GM12891 (cell line): ENCODE results near the gene TNS3.
A peak's percentile ranks its signal among the peaks of the same experiment; 100 is the strongest.

Experiments used
- DNase-seq: peaks from one replicate; pipeline ENCODE4 v3.0.0; 2011; ENCODE audit warnings: low spot score; ENCODE audit not compliant: insufficient read length
- FAIRE-seq: peaks from 2 replicates; lab custom pipeline; 2011; peaks lifted over from hg19 to GRCh38; lab: Jason Lieb, UNC
- PAX5 ChIP-seq: IDR thresholded peaks from 2 replicates; pipeline ENCODE4 v1.6.1; 2011; ENCODE audit warnings: low read length, moderate library complexity, mild to moderate bottlenecking; ENCODE audit not compliant: insufficient read depth, severe bottlenecking
- POLR2A ChIP-seq: IDR thresholded peaks from 2 replicates; pipeline ENCODE4 v1.6.1; 2011; ENCODE audit warnings: low read depth, low read length, control low read depth
- POLR2AphosphoS5 ChIP-seq: IDR thresholded peaks from 2 replicates; pipeline ENCODE4 v1.6.1; 2011; ENCODE audit warnings: low read depth, low read length, control low read depth
- POU2F2 ChIP-seq: IDR thresholded peaks from 2 replicates; pipeline ENCODE4 v1.6.1; 2011; ENCODE audit warnings: low read depth, mild to moderate bottlenecking, control low read depth, low read length, moderate library complexity
- SPI1 ChIP-seq: IDR thresholded peaks from 2 replicates; pipeline ENCODE4 v1.6.1; 2011; ENCODE audit warnings: low read depth, low read length, control low read depth
- TAF1 ChIP-seq: IDR thresholded peaks from 2 replicates; pipeline ENCODE4 v1.6.1; 2011; ENCODE audit warnings: low read depth, low read length, control low read depth

The TNS3 gene

GRCh38 chr7:47557694-47558670 is 23.9 kb downstream of the TNS3 start:
- TF ChIP-seq PAX5 (no peak), SPI1 (no peak), POU2F2 (no peak), TAF1 (no peak), POLR2AphosphoS5 (no peak), POLR2A (no peak)
- DNase-seq (no peak), FAIRE-seq (no peak)

GRCh38 chr7:47557317-47557693 is 24.6 kb downstream of the TNS3 start:
- DNase-seq (no peak), FAIRE-seq (no peak)
- TF ChIP-seq POU2F2 = no peak

GRCh38 chr7:47556511-47557180 is 25.3 kb downstream of the TNS3 start:
- no peak for FAIRE-seq
- DNase-seq = no peak
- TF ChIP-seq POU2F2 (no peak), POLR2AphosphoS5 (no peak), PAX5 (no peak), SPI1 (no peak), POLR2A (no peak), TAF1 (no peak)

- no peak for FAIRE-seq
- TF ChIP-seq SPI1 (no peak), PAX5 (no peak), POU2F2 (no peak), POLR2A (no peak), POLR2AphosphoS5 (no peak), TAF1 (no peak)
- DNase-seq = no peak
Observed at GRCh38 chr7:47553309-47553708, 28.6 kb downstream of the TNS3 start.

GRCh38 chr7:47552621-47553020 is 29.3 kb downstream of the TNS3 start:
- DNase-seq (peak; percentile 47), FAIRE-seq (peak; percentile 76)

GRCh38 chr7:47551668-47552440 is 30.1 kb downstream of the TNS3 start:
- FAIRE-seq (no peak), DNase-seq (no peak)

More at GRCh38 chr7:47552621-47553020, 29.3 kb downstream of the TNS3 start:
- no peak for TF ChIP-seq PAX5
- peak; percentile 39; the same call in 1 of the 2 replicates for TF ChIP-seq SPI1

GRCh38 chr7:47550788-47551470 is 31.0 kb downstream of the TNS3 start:
- DNase-seq = no peak
- no peak for FAIRE-seq
- TF ChIP-seq SPI1 = no peak
- TF ChIP-seq PAX5 = no peak
- TF ChIP-seq POLR2A = no peak
- TF ChIP-seq POU2F2 = no peak
- TF ChIP-seq TAF1 = no peak

More at GRCh38 chr7:47551668-47552440, 30.1 kb downstream of the TNS3 start:
- TF ChIP-seq POLR2A (no peak), SPI1 (no peak), POLR2AphosphoS5 (no peak), PAX5 (no peak), POU2F2 (no peak), TAF1 (no peak)

- FAIRE-seq = no peak
- TF ChIP-seq PAX5 (no peak), TAF1 (no peak), POLR2AphosphoS5 (no peak), POU2F2 (no peak), POLR2A (no peak)
- no peak for DNase-seq
Observed at GRCh38 chr7:47549916-47550315, 32.0 kb downstream of the TNS3 start.

- DNase-seq = no peak
- TF ChIP-seq POLR2A (no peak), PAX5 (no peak), POU2F2 (no peak), POLR2AphosphoS5 (no peak), SPI1 (no peak), TAF1 (no peak)
- no peak for FAIRE-seq
Observed at GRCh38 chr7:47549397-47549796, 32.5 kb downstream of the TNS3 start.
